Stimulated activated CD4-positive, alpha-beta T cell treated with anti-CD3 and anti-CD28 coated beads, Interleukin-1b, Interleukin-23, amount 100 ng/mL, for 24 hours (primary cell): ENCODE results near the gene UBE2E2.
"Not testable (repeated sequence)": the region's sequence is repeated elsewhere in the genome, so short reads cannot be mapped to it uniquely, and the experiment has no call there.

Experiments used
- DNase-seq, 4 experiments: peaks; one replicate each; pipeline ENCODE4 v3.0.0-alpha.2; 2020; ENCODE audit warnings: low read depth in 4 of 4, low spot score in 1 of 4

Gene UBE2E2

DNA sequence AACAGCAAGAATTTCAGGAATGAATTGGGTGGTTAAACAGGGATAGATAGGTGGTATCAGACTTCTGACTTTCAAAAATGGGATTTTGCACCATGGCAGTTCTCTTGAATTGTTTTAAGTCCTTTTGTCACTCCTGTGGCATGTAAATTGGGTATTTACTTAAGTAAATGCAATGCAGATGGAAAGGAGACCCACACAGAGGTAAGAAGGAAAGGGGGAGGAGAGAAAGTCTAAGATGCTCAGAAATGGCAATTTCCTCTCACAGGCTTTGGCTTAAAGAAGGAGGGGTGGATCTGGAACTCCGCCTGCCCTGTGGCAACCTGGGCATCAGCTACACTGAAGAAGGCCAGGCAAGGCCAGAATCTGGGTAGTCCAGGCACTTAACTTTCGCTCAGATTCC, 405.5 kb downstream of the UBE2E2 start:
- no peak for DNase-seq

DNA sequence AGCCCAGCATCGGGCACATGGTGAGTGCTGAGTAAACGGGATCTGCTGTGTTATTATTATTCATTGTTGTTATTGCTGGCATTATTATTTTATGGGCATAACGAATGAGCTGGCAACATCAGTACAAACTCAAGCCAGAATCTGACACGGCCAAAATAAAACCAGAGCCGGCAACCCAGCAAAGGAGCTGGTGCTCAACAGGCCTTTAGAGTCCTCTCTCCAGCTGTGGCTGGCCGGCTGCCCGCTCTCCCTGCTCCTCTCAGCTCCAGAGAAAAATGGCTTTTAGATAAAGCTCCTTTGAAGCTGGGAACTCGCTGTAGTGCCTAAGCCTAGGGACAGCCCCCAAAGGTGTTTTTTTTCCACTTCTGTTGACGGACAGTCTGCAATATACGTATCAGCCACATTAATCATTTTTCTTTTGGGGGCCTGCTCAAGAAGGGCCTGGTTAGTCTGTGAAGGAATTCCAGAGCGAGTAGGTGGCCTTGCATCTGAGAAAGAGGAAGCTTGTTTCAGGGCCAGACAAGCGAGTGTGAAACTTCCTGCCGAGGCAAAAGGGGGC, 408.7 kb downstream of the UBE2E2 start:
- DNase-seq = no peak

DNA sequence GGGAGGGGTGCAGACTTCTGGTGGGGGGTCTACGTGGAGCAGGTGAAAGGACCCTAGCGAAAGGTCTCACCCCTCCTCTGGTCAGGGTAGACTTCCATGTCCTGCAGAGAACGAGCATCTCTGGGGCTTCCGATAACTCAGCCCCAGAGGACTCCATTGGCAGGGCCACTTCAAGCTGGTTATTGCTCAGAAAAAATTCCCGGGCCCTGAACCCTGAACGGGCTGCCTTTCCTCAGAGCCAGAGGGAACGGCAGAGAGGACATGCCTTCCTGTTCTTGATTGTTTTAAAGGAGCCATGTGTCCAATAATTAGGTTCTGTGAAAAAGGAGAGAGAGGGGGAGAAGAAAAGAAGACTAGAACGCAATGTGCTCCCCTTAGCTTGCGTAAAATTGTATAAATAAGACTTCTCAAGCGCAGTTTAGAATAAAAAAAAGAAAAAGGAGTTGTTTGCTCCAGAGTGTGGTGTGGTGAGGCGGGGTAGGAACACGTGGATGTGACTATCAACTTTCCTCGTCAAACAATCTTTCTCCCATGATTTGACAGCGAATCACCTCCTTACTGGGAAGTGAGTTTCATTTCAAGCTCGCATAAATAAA, 409.3 kb downstream of the UBE2E2 start:
- DNase-seq = no peak

DNA sequence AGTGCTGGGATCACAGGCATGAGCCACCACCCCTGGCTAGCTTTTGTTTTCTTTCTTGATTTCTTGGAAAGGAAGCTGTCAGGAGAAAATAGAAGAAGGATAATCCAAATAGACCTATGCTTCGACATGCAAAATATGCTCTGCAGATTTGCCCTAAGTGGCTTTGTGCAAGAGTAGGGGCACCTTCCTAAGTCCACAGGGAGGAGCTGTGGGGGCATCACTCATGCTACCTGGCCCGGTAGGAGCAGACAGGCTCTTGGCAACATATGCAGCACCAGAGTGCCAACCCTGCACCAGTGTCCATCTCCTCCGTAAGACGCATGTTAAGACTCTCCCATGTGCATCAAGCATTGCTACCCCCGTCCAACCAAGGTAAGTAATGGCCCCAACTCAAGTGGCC, 411.9 kb downstream of the UBE2E2 start:
- no peak for DNase-seq

DNA sequence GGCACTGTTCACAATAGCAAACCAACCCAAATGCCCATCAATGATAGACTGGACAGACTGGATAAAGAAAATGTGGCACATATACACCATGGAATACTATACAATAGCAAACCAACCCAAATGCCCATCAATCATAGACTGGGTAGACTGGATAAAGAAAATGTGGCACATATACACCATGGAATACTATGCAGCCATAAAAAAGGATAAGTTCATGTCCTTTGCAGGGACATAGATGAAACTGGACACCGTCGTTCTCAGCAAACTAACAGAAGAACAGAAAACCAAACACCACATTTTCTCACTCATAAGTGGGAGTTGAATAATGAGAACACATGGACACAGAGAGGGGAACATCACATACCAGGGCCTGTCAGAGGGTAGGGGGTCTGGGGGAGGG, 415.3 kb downstream of the UBE2E2 start:
- DNase-seq = not testable (repeated sequence)

DNA sequence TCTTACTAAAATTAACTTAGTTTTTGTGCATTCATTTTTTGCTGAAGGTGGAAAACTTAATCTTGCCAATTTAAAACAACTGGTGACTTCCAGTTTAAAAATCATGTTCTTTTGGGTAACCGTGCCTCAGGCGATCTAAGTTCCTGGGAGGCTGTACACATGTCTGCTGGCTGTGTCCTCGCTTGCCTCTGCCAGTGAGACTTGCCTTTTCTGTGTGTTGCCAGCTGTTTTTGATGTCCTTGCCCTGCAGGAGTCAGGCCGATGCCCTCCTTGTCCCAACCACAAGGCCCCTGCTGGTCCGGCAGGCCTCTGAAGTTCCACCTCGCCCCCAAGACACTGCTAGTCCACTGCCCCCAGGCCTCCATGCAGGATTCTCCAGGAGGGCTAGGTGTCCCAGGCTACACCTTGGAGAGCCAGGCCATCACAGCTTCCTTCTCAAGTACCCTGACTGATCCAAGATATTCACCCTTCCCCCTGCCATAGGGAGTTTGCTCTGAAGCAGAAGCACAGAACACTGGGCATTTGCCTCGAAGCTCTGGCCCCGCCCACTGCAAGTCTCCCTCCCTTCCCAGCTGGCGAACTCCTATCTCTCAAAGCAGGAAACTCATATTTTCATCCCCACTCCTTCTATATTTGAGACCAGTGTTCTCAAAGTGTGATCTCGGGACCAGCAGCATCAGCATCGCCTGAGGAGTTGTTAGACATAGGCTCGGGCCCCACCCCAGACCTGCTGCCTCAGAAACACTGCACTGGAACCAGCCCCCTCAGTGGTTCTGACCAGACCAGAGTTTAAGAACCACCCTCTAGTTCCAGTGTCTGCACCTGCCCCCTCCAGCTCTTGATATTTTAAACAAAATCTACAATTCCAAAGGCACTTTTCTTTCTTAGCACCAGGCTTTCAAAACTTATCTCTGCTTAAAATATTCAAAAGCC, 416.8 kb downstream of the UBE2E2 start:
- DNase-seq = no peak

DNA sequence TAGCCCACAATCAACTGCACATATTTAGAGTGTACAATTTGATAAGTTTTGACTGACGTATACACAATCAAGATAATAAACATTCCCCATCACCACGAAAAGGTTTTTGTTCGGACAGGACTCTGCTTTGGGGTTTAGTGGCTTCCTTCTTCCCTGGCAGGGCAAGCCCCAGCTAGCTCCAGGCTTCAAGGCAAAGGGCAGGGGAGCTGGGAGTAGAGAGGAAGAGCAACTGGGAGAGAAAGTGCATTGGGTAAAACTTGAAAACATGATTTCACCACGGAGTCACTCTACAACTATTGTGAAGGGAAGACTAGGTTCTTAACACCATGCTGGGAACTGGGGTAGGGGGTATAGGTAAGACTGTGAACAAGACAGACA, 417.5 kb downstream of the UBE2E2 start:
- no peak for DNase-seq

DNA sequence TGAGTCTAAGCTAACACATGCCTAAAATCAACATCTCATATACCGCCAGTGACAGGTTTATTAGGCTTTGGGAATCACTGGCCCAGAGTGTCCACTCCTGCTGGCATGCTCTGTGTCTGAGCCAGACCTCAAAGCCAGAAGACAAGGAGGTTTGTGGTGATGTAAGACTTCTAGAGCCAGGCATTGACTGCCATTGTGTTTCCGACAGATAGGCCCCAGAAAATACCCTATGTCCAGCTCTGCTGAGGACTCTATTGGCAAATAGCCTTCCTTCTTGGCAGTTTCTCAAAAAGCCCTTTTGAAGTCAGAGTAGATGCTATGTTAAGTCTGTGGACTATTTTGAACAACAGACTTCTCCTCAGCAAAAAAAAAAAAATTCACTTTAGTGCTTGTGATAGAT, 420.7 kb downstream of the UBE2E2 start:
- no peak for DNase-seq

DNA sequence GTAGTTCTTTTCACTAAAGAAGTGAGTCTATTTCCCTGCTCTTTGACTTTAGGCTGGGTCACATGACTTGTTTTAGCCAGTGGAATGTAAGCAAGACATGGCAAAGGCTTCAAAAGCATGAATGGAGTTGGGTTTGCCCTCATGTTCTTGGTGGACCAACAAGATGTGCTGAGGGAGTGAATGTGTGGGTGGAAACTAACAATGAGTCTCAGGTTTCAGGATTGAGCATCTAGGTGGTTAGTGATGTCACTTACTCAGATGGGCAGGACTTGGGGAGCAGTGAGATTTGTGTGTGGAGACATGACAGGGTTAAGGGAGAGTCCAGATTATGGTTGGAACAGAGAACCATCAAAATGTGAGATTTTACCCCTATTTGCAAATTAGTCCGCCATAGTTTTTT, 421.2 kb downstream of the UBE2E2 start:
- DNase-seq = no peak

DNA sequence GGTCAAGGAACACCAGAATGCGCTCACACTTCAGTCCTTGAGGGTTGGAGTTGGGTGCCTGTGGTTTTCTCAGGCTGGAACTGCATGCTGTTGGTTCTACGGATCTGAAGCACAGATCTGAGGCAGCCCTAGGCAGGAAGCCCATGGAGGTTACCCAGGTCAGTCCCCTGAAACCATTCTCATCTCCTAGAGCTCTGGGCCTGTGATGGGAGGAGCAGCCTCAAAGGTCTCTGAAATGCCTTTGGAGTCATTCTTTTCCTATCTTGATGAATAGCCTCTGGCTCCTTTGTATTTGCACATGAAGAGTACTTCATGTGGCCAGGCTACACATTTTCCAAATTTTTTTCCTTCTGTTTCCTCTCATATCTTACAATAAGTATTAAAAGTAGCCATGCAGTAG, 423.3 kb downstream of the UBE2E2 start:
- DNase-seq = no peak

DNA sequence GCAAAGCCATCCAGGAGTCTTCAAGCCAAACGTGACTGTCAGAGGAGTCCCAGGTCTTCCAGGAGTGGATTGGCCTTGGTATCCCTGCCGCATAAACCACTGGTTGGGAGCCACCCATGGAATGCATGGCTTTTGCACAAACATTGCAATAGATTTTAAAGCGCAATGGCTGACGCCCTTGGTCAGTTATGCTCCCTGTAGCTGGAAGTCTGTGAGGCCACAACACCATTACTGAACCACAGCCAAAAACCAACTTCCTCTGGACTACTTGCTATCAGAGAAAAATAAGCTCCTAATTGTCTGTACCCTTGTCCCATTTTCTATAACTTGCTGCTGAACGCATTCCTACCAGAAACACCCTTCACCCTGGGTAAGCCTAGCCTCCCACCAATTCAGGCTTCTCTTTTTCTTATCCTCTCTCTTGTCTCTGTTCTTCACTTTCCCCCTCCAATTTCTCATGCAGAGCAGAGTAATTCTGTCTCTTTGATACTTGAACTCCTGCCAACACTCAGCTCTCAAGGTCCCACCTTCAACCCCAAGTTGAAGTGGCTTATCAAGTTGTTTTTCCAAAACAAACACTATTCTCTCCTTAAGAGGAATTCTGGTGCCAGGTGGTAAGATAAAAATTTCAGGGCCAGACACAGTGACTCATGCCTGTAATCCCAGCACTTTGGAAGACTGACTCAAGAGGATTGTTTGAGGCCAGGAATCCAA, 426.2 kb downstream of the UBE2E2 start:
- DNase-seq = no peak

DNA sequence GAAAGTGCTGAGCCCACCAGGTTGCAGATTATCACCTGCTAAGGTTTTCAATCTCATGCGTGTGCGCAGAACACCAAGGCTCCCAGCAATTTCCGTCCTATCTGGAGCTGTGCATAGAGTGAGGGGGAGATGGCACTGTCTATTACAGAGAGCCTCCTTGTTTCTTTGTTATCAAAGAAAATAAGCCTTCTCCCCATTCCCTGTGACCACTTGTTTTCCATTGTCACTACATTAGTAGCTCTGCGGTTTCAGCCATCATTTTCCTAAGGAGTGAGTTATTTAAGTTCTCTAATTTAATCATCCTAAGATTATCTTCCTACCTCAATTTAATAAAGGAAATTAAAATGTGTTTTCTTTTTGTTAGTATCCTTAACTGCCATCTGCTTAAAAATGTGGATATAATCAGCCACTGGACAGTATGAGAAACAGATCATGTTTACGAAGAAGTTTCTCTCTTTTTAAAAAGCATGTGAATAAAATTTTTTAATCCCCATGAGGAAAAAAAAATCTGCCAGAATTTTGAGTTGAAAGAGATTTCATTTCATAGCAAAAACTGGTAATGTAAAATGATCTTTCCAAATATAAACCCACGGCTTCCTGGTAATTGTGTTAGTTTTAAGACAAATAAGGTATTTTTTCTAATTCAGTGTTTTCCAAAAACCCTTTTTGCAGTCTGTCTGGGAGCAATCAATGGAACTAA, 430.3 kb downstream of the UBE2E2 start:
- DNase-seq = no peak

DNA sequence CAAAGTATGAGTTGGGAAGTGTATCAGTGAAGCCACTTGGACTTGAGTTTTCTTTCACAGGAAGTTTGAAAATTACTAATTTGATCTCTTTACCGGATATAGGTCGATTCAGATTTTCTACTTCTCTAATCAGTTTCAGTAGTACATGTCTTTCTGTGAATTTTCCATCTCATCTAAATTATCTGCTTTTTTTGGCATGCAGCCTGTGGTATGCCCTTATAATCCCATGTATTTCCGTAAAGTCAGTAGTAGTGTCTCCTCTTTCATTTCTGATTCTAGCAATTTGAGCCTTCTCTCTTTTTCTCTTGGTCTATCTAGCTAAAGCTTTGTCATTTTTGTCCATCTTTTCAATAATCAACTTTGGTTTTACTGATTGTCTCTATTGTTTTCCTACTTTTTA, 434.2 kb downstream of the UBE2E2 start:
- no peak for DNase-seq

DNA sequence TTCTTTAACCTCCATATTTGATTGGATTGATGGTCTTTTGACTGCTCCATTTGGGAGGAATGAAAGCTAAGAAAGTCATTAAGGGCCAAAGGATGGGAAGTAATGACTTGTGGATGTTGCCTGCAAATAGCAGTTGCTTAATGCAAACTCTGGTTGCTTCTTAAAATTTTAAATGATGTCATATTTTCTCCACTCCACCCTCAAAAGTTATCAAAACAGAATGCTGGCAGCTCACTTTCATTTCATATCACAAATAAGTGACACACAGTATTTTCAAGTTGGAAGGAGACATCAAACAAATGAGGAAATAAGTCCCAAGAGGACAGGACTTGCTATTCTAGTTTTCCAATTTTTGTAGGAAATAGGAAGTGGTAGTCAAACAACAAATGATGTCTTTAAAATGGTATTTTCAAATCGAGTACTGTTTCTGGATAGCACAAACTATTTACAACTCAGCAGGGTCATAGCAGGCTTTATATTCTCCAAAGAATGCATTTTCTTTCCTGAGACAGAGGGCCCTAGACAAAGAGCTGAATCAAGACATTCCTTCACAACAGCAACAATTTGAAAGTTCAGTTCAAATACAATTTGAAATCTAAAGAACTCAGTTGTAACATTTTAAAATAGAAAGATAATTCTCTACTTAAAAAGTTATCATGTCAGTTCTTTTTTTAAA, 437.5 kb downstream of the UBE2E2 start:
- DNase-seq = no peak
